BJ (cell line): ENCODE results near the gene KCNAB1. TPM values are rescaled to one million over a fixed set of nuclear protein-coding genes. Genes with fewer than 3 reads are reported as not detected.
"Not testable (repeated sequence)": the region's sequence is repeated elsewhere in the genome, so short reads cannot be mapped to it uniquely, and the experiment has no call there.

ENCODE experiments used
- CTCF ChIA-PET: fragments of 350-600 bp; formaldehyde crosslinking; extraction: SDS; loops from one replicate; lab custom pipeline; 2021; ENCODE audit warnings: antibody characterized with exemption, inconsistent platforms; lab: Yijun Ruan, JAX
- POLR2A ChIA-PET: fragments of 300-600 bp; sonication (Branson Sonifier 250); formaldehyde crosslinking; extraction: SDS; loops from one replicate; lab custom pipeline; 2021; ENCODE audit warnings: antibody characterized with exemption; lab: Charles Lee
- DNase-seq: peaks from one replicate; pipeline ENCODE4 v3.0.0-alpha.2; 2011; ENCODE audit warnings: low read depth
- H3K27me3 ChIP-seq: 2 replicates; pipeline ENCODE4 v1.6.0; 2011; ENCODE audit warnings: low read length; ENCODE audit not compliant: control insufficient read depth, insufficient read depth
- H3K36me3 ChIP-seq: 2 replicates; pipeline ENCODE4 v1.5.1; 2011; ENCODE audit warnings: low read length; ENCODE audit not compliant: control insufficient read depth, insufficient read depth
- H3K4me3 ChIP-seq: 2 replicates; pipeline ENCODE4 v1.5.1; 2011; ENCODE audit warnings: low read depth, mild to moderate bottlenecking, control low read depth, low read length
- CTCF ChIP-seq: IDR thresholded peaks from 2 replicates; pipeline ENCODE4 v1.5.1; 2011; ENCODE audit warnings: low read depth, mild to moderate bottlenecking, control low read depth, inconsistent platforms, low read length, moderate library complexity; ENCODE audit not compliant: insufficient read depth
- polyA plus RNA-seq: library from polyadenylated mRNA; depleted of rRNA; stranded (reverse); fragments of >200 nt; gene quantifications from 2 replicates; pipeline ENCODE4 v1.2.3, GENCODE V29; 2011

Gene KCNAB1
- polyA plus RNA-seq, 1 experiment: not detected

DNA sequence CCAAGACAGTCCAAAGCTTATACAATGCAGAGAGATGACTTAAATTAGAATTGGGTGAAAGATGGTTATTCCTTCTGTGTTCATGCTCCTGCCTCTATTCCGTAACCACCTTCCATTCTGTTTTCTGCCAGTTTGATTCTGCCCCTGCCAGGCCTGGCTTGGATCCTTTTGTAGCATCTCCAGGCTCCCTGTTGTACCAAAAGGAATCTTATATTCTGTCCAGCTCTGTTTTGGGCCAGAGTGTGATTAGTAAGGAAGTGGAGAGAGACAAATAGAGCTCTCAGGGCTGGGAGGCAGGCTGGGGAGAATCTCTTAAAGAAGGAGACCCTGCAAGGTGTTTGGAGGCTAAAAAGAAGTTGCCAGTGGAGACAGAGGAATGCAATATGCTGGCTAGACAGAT lies 63.8 kb downstream of the KCNAB1 start:
- no peak for DNase-seq
- CTCF ChIA-PET: interaction anchor here (1.0 to 1.7 kb wide), 3 partner anchors 10 to 32 kb away, joined by 3 to 6 read pairs (median 4); no protein-coding TSS in a partner anchor
- POLR2A ChIA-PET: no interaction called here
- Histone ChIP-seq H3K4me3 (no peak overlapping the region), H3K36me3 (no peaks in the 10 kb centered on the region), H3K27me3 (no peaks in the 10 kb centered on the region)
- TF ChIP-seq CTCF: no peak

- Histone ChIP-seq H3K36me3 (no peaks in the 10 kb centered on the region), H3K27me3 (no peaks in the 10 kb centered on the region), H3K4me3 (no peak overlapping the region)
- no peak for DNase-seq
- no peak for TF ChIP-seq CTCF
- POLR2A ChIA-PET: no interaction called here
- CTCF ChIA-PET: interaction anchor here (1.0 to 1.7 kb wide), 2 partner anchors 13 to 35 kb away, joined by 3 to 4 read pairs; no protein-coding TSS in a partner anchor
Observed at GRCh38 chr3:156187146-156187769, 66.9 kb downstream of the KCNAB1 start.

DNA sequence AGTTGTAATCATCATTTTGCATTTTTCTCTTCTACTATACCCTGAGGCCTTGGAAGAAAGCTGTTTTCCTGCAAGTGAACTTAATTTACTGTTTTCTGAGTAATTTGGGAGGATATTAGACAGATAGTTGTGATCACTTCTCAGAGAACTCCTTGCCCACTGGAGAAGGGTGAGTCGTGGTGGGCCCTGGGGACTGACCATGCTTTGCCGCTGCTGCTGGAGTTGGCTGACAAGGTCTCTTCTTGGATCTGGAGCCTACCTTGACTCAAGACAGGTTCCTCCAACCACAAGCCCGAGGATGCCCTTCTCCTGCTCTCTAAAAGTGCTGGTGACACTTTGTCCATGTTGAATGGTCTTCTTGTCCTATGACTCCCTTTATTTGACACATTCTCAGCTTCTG lies 68.4 kb downstream of the KCNAB1 start:
- TF ChIP-seq CTCF: no peak
- POLR2A ChIA-PET: no interaction called here
- DNase-seq: no peak
- CTCF ChIA-PET: no interaction called here
- Histone ChIP-seq H3K4me3 (no peak overlapping the region), H3K36me3 (no peaks in the 10 kb centered on the region), H3K27me3 (no peaks in the 10 kb centered on the region)

DNA sequence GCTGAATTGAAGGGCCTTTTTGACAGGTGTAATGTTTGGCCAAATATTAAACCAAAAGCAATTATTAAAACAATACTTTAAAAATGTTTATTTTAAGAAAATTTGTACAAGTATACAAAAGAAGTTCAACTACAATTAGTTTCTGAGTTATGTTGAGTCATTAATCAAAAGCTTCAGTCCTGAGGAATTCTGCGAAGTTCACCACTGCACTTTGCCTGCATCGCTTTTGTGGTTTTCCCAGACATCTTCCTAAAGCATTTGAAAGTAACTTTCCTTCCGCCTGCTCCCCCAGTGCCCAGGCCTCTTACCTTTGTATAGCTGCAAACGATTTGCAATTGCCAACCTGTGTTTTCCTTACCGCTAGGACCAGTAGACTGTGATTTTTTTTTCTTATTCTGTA lies 69.5 kb downstream of the KCNAB1 start:
- no peaks in the 10 kb centered on the region for H3K36me3 ChIP-seq
- no peak for TF ChIP-seq CTCF
- CTCF ChIA-PET: interaction anchor here (0.7 to 1.2 kb wide), 2 partner anchors 34 to 260 kb away, joined by 3 to 6 read pairs; no protein-coding TSS in a partner anchor
- POLR2A ChIA-PET: interaction anchor here (0.6 kb wide), 1 partner anchor 10 kb away, joined by 3 read pairs; no protein-coding TSS in a partner anchor
- DNase-seq: no peak
- H3K4me3 ChIP-seq: no peak overlapping the region
- no peaks in the 10 kb centered on the region for H3K27me3 ChIP-seq

DNA sequence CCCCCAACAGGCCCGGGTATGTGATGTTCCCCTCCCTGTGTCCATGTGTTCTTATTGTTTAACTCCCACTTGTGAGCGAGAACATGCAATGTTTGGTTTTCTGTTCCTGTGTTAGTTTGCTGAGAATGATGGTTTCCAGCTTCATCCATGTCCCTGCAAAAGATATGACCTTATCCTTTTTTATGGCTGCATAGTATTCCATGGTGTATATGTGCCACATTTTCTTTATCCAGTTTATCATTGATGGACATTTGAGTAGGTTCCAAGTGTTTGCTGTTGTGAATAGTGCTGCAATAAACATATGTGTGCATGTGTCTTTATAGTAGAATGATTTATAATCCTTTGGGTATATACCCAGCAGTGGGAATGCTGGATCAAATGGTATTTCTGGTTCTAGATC lies 74.6 kb downstream of the KCNAB1 start:
- DNase-seq, CTCF ChIA-PET, H3K36me3 ChIP-seq, H3K4me3 ChIP-seq, POLR2A ChIA-PET, H3K27me3 ChIP-seq: not testable (repeated sequence)

DNA sequence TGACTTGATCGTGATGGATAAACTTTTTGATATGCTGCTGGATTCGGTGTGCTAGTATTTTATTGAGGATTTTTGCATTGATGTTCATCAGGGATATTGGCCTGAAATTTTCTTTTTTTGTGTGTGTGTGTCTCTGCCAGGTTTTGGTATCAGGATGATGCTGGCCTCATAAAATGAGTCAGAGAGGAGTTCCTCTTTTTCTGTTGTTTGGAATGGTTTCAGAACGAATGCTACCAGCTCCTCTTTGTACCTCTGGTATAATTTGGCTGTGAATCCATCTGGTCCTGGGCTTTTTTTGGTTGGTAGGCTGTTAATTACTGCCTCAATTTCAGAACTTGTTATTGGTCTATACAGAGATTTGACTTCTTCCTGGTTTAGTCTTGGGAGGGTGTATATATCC lies 76.8 kb downstream of the KCNAB1 start:
- H3K27me3 ChIP-seq, H3K36me3 ChIP-seq, DNase-seq, CTCF ChIA-PET, H3K4me3 ChIP-seq, POLR2A ChIA-PET: not testable (repeated sequence)
